Naive thymus-derived CD4-positive, alpha-beta T cell (primary cell): ENCODE results near the gene DHX34. TPM values are rescaled to one million over a fixed set of nuclear protein-coding genes. Genes with fewer than 3 reads are reported as not detected.
A peak's percentile ranks its signal among the peaks of the same experiment; 100 is the strongest.

Experiments used
- ATAC-seq: fragments of 150-1000 bp; cut with Tn5 transposase; 2 replicates; pipeline ENCODE4 v1.10.0; 2021; ENCODE audit warnings: mild to moderate bottlenecking, moderate library complexity
- CTCF ChIA-PET: fragments of 350-600 bp; sonication (Branson Sonifier 250); formaldehyde crosslinking; loops from one replicate; lab custom pipeline; 2021; ENCODE audit warnings: antibody characterized with exemption; lab: Charles Lee
- POLR2A ChIA-PET: fragments of 350-600 bp; sonication (Branson Sonifier 250); formaldehyde crosslinking; loops from one replicate; lab custom pipeline; 2021; ENCODE audit warnings: antibody characterized with exemption, inconsistent platforms; lab: Charles Lee
- DNase-seq, 9 donors: peaks; one replicate each; pipeline versions ENCODE4 v3.0.0 to v3.0.0-alpha.2; 2020 to 2022; ENCODE audit warnings: mixed read lengths in 1 of 9
- H3K27ac ChIP-seq: one replicate; pipeline ENCODE4 v1.7.0; 2013; ENCODE audit warnings: mild to moderate bottlenecking, low read depth, low read length, moderate library complexity
- H3K27me3 ChIP-seq, 2 donors: one replicate each; pipeline ENCODE4 v1.7.0; 2013; ENCODE audit warnings: low read length in 2 of 2, mild to moderate bottlenecking in 2 of 2, moderate library complexity in 2 of 2; ENCODE audit not compliant: control insufficient read depth in 2 of 2, insufficient read depth in 2 of 2
- H3K36me3 ChIP-seq, 3 experiments: 1 replicate in 2 of 3; 2 replicates in 1 of 3; pipeline ENCODE4 v1.7.0; 2013; ENCODE audit warnings: low read length in 3 of 3, mild to moderate bottlenecking in 3 of 3, moderate library complexity in 1 of 3; ENCODE audit not compliant: insufficient read depth in 3 of 3, control insufficient read depth in 2 of 3
- H3K4me1 ChIP-seq, 2 donors: one replicate each; pipeline ENCODE4 v1.7.0; 2013; ENCODE audit warnings: low read length in 2 of 2, mild to moderate bottlenecking in 2 of 2, moderate library complexity in 1 of 2; ENCODE audit not compliant: control insufficient read depth in 2 of 2, insufficient read depth in 2 of 2
- H3K4me3 ChIP-seq: 2 replicates; pipeline ENCODE4 v1.7.0; 2013; ENCODE audit warnings: mild to moderate bottlenecking, low read length
- H3K9me3 ChIP-seq, 3 experiments: 1 replicate in 2 of 3; 2 replicates in 1 of 3; pipeline ENCODE4 v1.7.0; 2013; ENCODE audit warnings: low read length in 3 of 3; ENCODE audit not compliant: control insufficient read depth in 2 of 3
- H3K27ac Mint-ChIP-seq, 9 donors: one replicate each; pipeline ENCODE4 v1.8.0; 2020 to 2022; ENCODE audit warnings: mixed read lengths in 9 of 9, mild to moderate bottlenecking in 8 of 9, moderate library complexity in 5 of 9, inconsistent platforms in 2 of 9
- H3K27me3 Mint-ChIP-seq, 5 donors: one replicate each; pipeline ENCODE4 v1.8.0; 2021 to 2022; ENCODE audit warnings: mixed read lengths in 5 of 5, mild to moderate bottlenecking in 1 of 5
- H3K36me3 Mint-ChIP-seq, 5 donors: one replicate each; pipeline ENCODE4 v1.8.0; 2020 to 2022; ENCODE audit warnings: mixed read lengths in 5 of 5, mild to moderate bottlenecking in 3 of 5, inconsistent platforms in 1 of 5
- H3K4me1 Mint-ChIP-seq, 7 donors: one replicate each; pipeline ENCODE4 v1.8.0; 2020 to 2022; ENCODE audit warnings: mixed read lengths in 7 of 7, mild to moderate bottlenecking in 3 of 7, inconsistent platforms in 1 of 7
- H3K4me3 Mint-ChIP-seq, 10 donors: one replicate each; pipeline ENCODE4 v1.8.0; 2020 to 2022; ENCODE audit warnings: mild to moderate bottlenecking in 10 of 10, mixed read lengths in 10 of 10, moderate library complexity in 6 of 10, inconsistent platforms in 2 of 10
- H3K9me3 Mint-ChIP-seq, 11 donors: one replicate each; pipeline ENCODE4 v1.8.0; 2020 to 2022; ENCODE audit warnings: mixed read lengths in 11 of 11, mild to moderate bottlenecking in 4 of 11, inconsistent platforms in 1 of 11, moderate library complexity in 1 of 11
- intact Hi-C, 2 donors: fragments of 100-400 bp; cut with micrococcal nuclease; formaldehyde crosslinking; loops; one replicate each; pipeline ENCODE4 v1.15.1; 2023
- polyA plus RNA-seq, 2 donors: library from polyadenylated mRNA; unstranded; fragments of 300-500 nt; fragmentation: Illumina TruSeq; gene quantifications; one replicate each; pipeline ENCODE4 v1.2.3, GENCODE V29; 2021
- total RNA-seq, 6 experiments: library from RNA in 5 of 6; stranded (reverse) in 5 of 6; gene quantifications; 1 replicate in 5 of 6; 2 replicates in 1 of 6; pipeline ENCODE4 v1.2.3 and lab custom pipeline; 2021 to 2026

The DHX34 gene
- total and polyA plus RNA-seq, 7 experiments from 2014 or later, result 3.7 to 31.6 (median 16.9) TPM

DNA sequence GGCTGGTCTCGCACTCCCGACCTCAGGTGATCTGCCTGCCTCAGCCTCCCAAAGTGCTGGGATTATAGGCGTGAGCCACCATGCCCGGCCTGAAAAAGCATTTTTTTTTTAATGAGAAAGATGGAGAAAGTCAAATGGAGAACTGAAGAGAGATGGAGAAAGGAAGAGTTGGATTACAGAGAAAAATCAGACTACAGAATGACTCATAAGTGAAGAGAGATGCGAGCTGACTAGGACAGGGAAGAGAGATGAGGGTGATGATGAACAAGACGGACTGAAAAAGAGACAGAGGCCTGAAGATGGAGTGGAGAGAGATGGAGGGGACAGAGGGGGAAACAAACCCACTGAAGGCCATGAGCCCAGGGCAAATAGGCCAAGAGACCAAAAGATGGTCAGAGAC, 1.5 kb downstream of the DHX34 start:
- no peak overlapping the region for H3K4me3 ChIP-seq
- H3K4me1 Mint-ChIP-seq, result peaks cover 19 to 55% (median 54%) of the 10 kb centered on the region in 7 donors
- H3K27me3 ChIP-seq, result no peaks in the 10 kb centered on the region
- peaks cover 0 to 2% (median 0%) of the 10 kb centered on the region in 11 donors for H3K9me3 Mint-ChIP-seq
- H3K4me1 ChIP-seq, result peaks cover 0 to 12% of the 10 kb centered on the region in 2 donors
- peaks cover 0 to 3% (median 0%) of the 10 kb centered on the region in 5 donors for H3K27me3 Mint-ChIP-seq
- ChIA-PET POLR2A (no interaction called here), CTCF (no interaction called here)
- DNase-seq (no peak), ATAC-seq (no peak)
- peak overlapping the region in 6 of 9 donors; percentile 6 to 93 (median 51) for H3K27ac Mint-ChIP-seq
- intact Hi-C loops, result no loop called here
- H3K36me3 ChIP-seq, result peaks cover 0 to 28% (median 13%) of the 10 kb centered on the region in 3 experiments
- peaks cover 5 to 22% (median 13%) of the 10 kb centered on the region in 5 donors for H3K36me3 Mint-ChIP-seq
- no peak overlapping the region for H3K27ac ChIP-seq
- H3K9me3 ChIP-seq, result no peaks in the 10 kb centered on the region
- peak overlapping the region; percentile 9 to 91 (median 44) for H3K4me3 Mint-ChIP-seq

DNA sequence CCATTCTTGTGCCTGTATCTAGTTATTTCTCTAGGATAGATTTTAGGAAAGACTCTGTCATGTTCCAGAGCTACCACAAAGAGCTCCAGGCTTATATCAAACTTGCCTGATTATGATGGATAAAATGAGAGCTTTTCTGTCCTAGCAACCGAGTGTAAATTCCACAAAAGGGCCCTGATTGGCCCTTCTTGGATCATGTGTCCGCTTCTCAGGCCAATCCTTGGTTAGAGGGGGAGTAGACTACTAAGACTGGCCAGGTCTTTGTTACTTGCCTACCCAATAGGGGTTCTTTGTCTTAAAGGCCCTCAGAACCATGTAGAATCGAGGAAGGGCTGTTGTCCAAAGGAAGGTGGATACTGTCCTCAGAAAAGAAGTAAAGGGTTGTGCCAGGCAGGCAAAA, 2.4 kb downstream of the DHX34 start:
- POLR2A ChIA-PET, result no interaction called here

GRCh38 chr19:47352095-47352494, 3.0 kb downstream of the DHX34 start:
- H3K27ac Mint-ChIP-seq, result peak overlapping the region in 4 of 9 donors; percentile 19 to 77 (median 47)
- intact Hi-C loops, result no loop called here
- H3K9me3 ChIP-seq, result no peaks in the 10 kb centered on the region
- peaks cover 5 to 34% (median 16%) of the 10 kb centered on the region in 5 donors for H3K36me3 Mint-ChIP-seq
- H3K4me3 ChIP-seq, result no peak overlapping the region
- H3K9me3 Mint-ChIP-seq, result peaks cover 0 to 2% (median 0%) of the 10 kb centered on the region in 11 donors
- no peak overlapping the region for H3K27ac ChIP-seq
- ATAC-seq (no peak), DNase-seq (no peak)
- peaks cover 7 to 42% (median 24%) of the 10 kb centered on the region in 3 experiments for H3K36me3 ChIP-seq
- no peaks in the 10 kb centered on the region for H3K27me3 ChIP-seq
- POLR2A ChIA-PET, result no interaction called here
- peaks cover 0 to 12% of the 10 kb centered on the region in 2 donors for H3K4me1 ChIP-seq
- CTCF ChIA-PET, result interaction anchor here (0.6 kb wide), 1 partner anchor 16 kb away, joined by 4 read pairs; no protein-coding TSS in a partner anchor
- H3K27me3 Mint-ChIP-seq, result peaks cover 0 to 3% (median 0%) of the 10 kb centered on the region in 5 donors
- H3K4me3 Mint-ChIP-seq, result peak overlapping the region in 4 of 10 donors; percentile 9 to 49 (median 30)
- H3K4me1 Mint-ChIP-seq, result peaks cover 25 to 64% (median 58%) of the 10 kb centered on the region in 7 donors

More for the DNA sequence above, 2.4 kb downstream of the DHX34 start:
- no peaks in the 10 kb centered on the region for H3K27me3 ChIP-seq
- Mint-ChIP-seq H3K4me1 (peaks cover 24 to 62% (median 58%) of the 10 kb centered on the region in 7 donors), H3K4me3 (peak overlapping the region in 8 of 10 donors; percentile 1 to 51 (median 38)), H3K9me3 (peaks cover 0 to 2% (median 0%) of the 10 kb centered on the region in 11 donors), H3K27me3 (peaks cover 0 to 3% (median 0%) of the 10 kb centered on the region in 5 donors), H3K36me3 (peaks cover 5 to 31% (median 16%) of the 10 kb centered on the region in 5 donors), H3K27ac (peak overlapping the region in 3 of 9 donors; percentile 24 to 39 (median 31))
- ATAC-seq (no peak), DNase-seq (no peak)
- H3K4me1 ChIP-seq, result peaks cover 0 to 12% of the 10 kb centered on the region in 2 donors
- no peaks in the 10 kb centered on the region for H3K9me3 ChIP-seq
- peaks cover 5 to 37% (median 20%) of the 10 kb centered on the region in 3 experiments for H3K36me3 ChIP-seq
- no peak overlapping the region for H3K4me3 ChIP-seq
- CTCF ChIA-PET, result interaction anchor here (0.6 kb wide), 2 partner anchors 38 to 518 kb away, joined by 5 to 6 read pairs; no protein-coding TSS in a partner anchor
- intact Hi-C loops, result no loop called here
- H3K27ac ChIP-seq, result no peak overlapping the region

DNA sequence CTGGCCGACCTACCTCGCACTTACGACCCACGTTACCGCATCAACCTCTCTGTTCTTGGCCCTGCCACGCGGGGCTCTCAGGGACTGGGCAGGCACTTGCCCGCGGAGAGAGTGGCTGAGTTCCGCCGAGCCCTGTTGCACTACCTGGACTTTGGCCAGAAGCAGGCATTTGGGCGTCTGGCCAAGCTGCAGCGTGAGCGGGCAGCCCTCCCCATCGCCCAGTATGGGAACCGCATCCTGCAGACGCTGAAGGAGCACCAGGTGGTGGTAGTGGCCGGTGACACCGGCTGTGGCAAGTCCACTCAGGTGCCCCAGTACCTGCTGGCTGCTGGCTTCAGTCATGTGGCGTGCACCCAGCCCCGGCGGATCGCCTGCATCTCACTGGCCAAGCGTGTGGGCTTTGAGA, 4.2 kb downstream of the DHX34 start:
- Mint-ChIP-seq H3K27ac (no peak overlapping the region), H3K4me1 (peaks cover 25 to 65% (median 58%) of the 10 kb centered on the region in 7 donors), H3K36me3 (peaks cover 5 to 46% (median 22%) of the 10 kb centered on the region in 5 donors), H3K4me3 (no peak overlapping the region), H3K9me3 (peaks cover 0 to 2% (median 0%) of the 10 kb centered on the region in 11 donors), H3K27me3 (peaks cover 0 to 3% (median 0%) of the 10 kb centered on the region in 5 donors)
- H3K9me3 ChIP-seq, result no peaks in the 10 kb centered on the region
- no peaks in the 10 kb centered on the region for H3K27me3 ChIP-seq
- ChIA-PET POLR2A (no interaction called here), CTCF (no interaction called here)
- no peak overlapping the region for H3K27ac ChIP-seq
- peaks cover 12 to 54% (median 32%) of the 10 kb centered on the region in 3 experiments for H3K36me3 ChIP-seq
- no peak overlapping the region for H3K4me3 ChIP-seq
- no peak for ATAC-seq
- DNase-seq, result no peak
- peaks cover 0 to 12% of the 10 kb centered on the region in 2 donors for H3K4me1 ChIP-seq
- intact Hi-C loops, result no loop called here

DNA sequence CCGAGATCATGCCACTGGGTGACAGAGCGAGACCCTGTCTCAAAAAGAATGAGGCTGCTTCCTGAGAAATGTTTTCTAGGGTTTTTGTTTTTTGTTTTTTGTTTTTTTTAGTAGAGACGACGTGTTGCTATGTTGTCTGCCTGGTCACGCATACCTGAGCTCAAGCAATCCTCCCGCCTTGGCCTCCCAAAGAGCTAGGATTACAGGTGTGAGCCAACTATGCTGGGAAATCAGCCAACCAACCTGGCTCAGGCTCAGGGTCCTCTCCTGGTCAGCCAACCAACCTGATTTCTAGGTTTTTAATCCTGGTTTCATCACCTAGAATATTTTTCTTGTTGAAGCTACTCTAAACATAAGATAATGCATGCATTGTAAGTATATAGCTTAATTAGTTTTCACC, 7.8 kb downstream of the DHX34 start:
- peaks cover 15 to 89% (median 44%) of the 10 kb centered on the region in 3 experiments for H3K36me3 ChIP-seq
- H3K27ac ChIP-seq, result no peak overlapping the region
- H3K27ac Mint-ChIP-seq, result no peak overlapping the region
- intact Hi-C loops, result no loop called here
- no peak overlapping the region for H3K4me3 ChIP-seq
- ATAC-seq, result no peak
- POLR2A ChIA-PET, result interaction anchor here (0.6 to 0.7 kb wide), 2 partner anchors 21 to 163 kb away, joined by 3 read pairs; no protein-coding TSS in a partner anchor
- no peak for DNase-seq
- H3K4me1 ChIP-seq, result no peaks in the 10 kb centered on the region
- peaks cover 0 to 1% (median 0%) of the 10 kb centered on the region in 11 donors for H3K9me3 Mint-ChIP-seq
- H3K36me3 Mint-ChIP-seq, result peaks cover 5 to 67% (median 27%) of the 10 kb centered on the region in 5 donors
- no peaks in the 10 kb centered on the region for H3K9me3 ChIP-seq
- CTCF ChIA-PET, result interaction anchor here (1.1 to 1.3 kb wide), 2 partner anchors 13 to 35 kb away, joined by 3 to 4 read pairs; no protein-coding TSS in a partner anchor
- peaks cover 4 to 34% (median 26%) of the 10 kb centered on the region in 7 donors for H3K4me1 Mint-ChIP-seq
- no peak overlapping the region for H3K4me3 Mint-ChIP-seq
- no peaks in the 10 kb centered on the region for H3K27me3 Mint-ChIP-seq
- H3K27me3 ChIP-seq, result no peaks in the 10 kb centered on the region

GRCh38 chr19:47357788-47358680, 8.9 kb downstream of the DHX34 start:
- peaks cover 0 to 1% (median 0%) of the 10 kb centered on the region in 11 donors for H3K9me3 Mint-ChIP-seq
- DNase-seq, result no peak
- H3K4me3 ChIP-seq, result no peak overlapping the region
- intact Hi-C loops, result no loop called here
- H3K4me1 ChIP-seq, result no peaks in the 10 kb centered on the region
- ChIA-PET POLR2A (no interaction called here), CTCF (interaction anchor here (1.1 to 1.3 kb wide), 2 partner anchors 14 to 34 kb away, joined by 3 to 4 read pairs; no protein-coding TSS in a partner anchor)
- H3K27ac Mint-ChIP-seq, result no peak overlapping the region
- peaks cover 0 to 24% (median 16%) of the 10 kb centered on the region in 7 donors for H3K4me1 Mint-ChIP-seq
- H3K27me3 Mint-ChIP-seq, result no peaks in the 10 kb centered on the region
- peaks cover 0 to 59% (median 24%) of the 10 kb centered on the region in 5 donors for H3K36me3 Mint-ChIP-seq
- no peak overlapping the region for H3K27ac ChIP-seq
- no peaks in the 10 kb centered on the region for H3K27me3 ChIP-seq
- H3K9me3 ChIP-seq, result no peaks in the 10 kb centered on the region
- ATAC-seq, result no peak
- H3K4me3 Mint-ChIP-seq, result no peak overlapping the region
- H3K36me3 ChIP-seq, result peaks cover 15 to 95% (median 42%) of the 10 kb centered on the region in 3 experiments
